ENCODE results near the gene PARVB. TPM values are rescaled to one million over a fixed set of nuclear protein-coding genes. Genes with fewer than 3 reads are reported as not detected.

Gene PARVB
- total RNA-seq, 1 experiment from 2014 or later = 72.8 TPM

GRCh38 chr22:44182588-44183286 is 158.6 kb downstream of the PARVB start:
- no peak for DNase-seq (ENCODE audit: low read depth)

GRCh38 chr22:44183287-44183588 is 159.1 kb downstream of the PARVB start:
- DNase-seq (ENCODE audit: low read depth) = no peak

- DNase-seq (ENCODE audit: low read depth) = no peak
Observed at GRCh38 chr22:44184006-44184405, 159.9 kb downstream of the PARVB start.

- no peak for DNase-seq (ENCODE audit: low read depth)
Observed at GRCh38 chr22:44185237-44186120, 161.4 kb downstream of the PARVB start.

- DNase-seq (ENCODE audit: low read depth) = no peak
Observed at GRCh38 chr22:44186121-44186510, 162.0 kb downstream of the PARVB start.

- no peak for DNase-seq (ENCODE audit: low read depth)
Observed at GRCh38 chr22:44186737-44187136, 162.6 kb downstream of the PARVB start.

GRCh38 chr22:44187652-44188230 is 163.6 kb downstream of the PARVB start:
- no peak for DNase-seq (ENCODE audit: low read depth)

- DNase-seq (ENCODE audit: low read depth) = no peak
Observed at GRCh38 chr22:44188316-44188715, 164.2 kb downstream of the PARVB start.

- DNase-seq (ENCODE audit: low read depth) = no peak
Observed at GRCh38 chr22:44188986-44189630, 165.0 kb downstream of the PARVB start.

- DNase-seq (ENCODE audit: low read depth) = no peak
Observed at GRCh38 chr22:44190381-44190976, 166.4 kb downstream of the PARVB start.

GRCh38 chr22:44191036-44191454 is 166.9 kb downstream of the PARVB start:
- no peak for DNase-seq (ENCODE audit: low read depth)

GRCh38 chr22:44192098-44192815 is 168.2 kb downstream of the PARVB start:
- peak; percentile 21 for DNase-seq (ENCODE audit: low read depth)

GRCh38 chr22:44192816-44193534 is 168.9 kb downstream of the PARVB start:
- DNase-seq (ENCODE audit: low read depth) = peak; percentile 24

GRCh38 chr22:44193535-44193891 is 169.4 kb downstream of the PARVB start:
- DNase-seq (ENCODE audit: low read depth) = peak; percentile 34

- DNase-seq (ENCODE audit: low read depth) = no peak
Observed at GRCh38 chr22:44194569-44194968, 170.5 kb downstream of the PARVB start.

GRCh38 chr22:44195189-44195871 is 171.2 kb downstream of the PARVB start:
- DNase-seq (ENCODE audit: low read depth) = no peak

- no peak for DNase-seq (ENCODE audit: low read depth)
Observed at GRCh38 chr22:44196241-44196640, 172.1 kb downstream of the PARVB start.

- no peak for DNase-seq (ENCODE audit: low read depth)
Observed at GRCh38 chr22:44196731-44197131, 172.6 kb downstream of the PARVB start.

- no peak for DNase-seq (ENCODE audit: low read depth)
Observed at GRCh38 chr22:44197271-44197670, 173.2 kb downstream of the PARVB start.

- no peak for DNase-seq (ENCODE audit: low read depth)
Observed at GRCh38 chr22:44199164-44199563, 175.1 kb downstream of the PARVB start.

All from RPMI7951 (cell line).